ENCODE results near the gene BICD1.

BICD1 gene

GRCh38 chr12:32285489-32285888 lies 178.8 kb downstream of the BICD1 start:
- DNase-seq, result no peak

- no peak for DNase-seq
Observed at GRCh38 chr12:32290411-32290810, 183.8 kb downstream of the BICD1 start.

GRCh38 chr12:32292151-32292550 lies 185.5 kb downstream of the BICD1 start:
- no peak for DNase-seq

- no peak for DNase-seq
Observed at GRCh38 chr12:32293808-32294419, 187.3 kb downstream of the BICD1 start.

GRCh38 chr12:32296567-32296966 lies 189.9 kb downstream of the BICD1 start:
- DNase-seq, result no peak

- no peak for DNase-seq
Observed at GRCh38 chr12:32298917-32299316, 192.3 kb downstream of the BICD1 start.

- DNase-seq, result peak; percentile 17
Observed at GRCh38 chr12:32301216-32301615, 194.6 kb downstream of the BICD1 start.

- peak; percentile 41 for DNase-seq
Observed at GRCh38 chr12:32302218-32303173, 195.8 kb downstream of the BICD1 start.

- DNase-seq, result no peak
Observed at GRCh38 chr12:32303174-32303549, 196.5 kb downstream of the BICD1 start.

- DNase-seq, result no peak
Observed at GRCh38 chr12:32305163-32305562, 198.5 kb downstream of the BICD1 start.

GRCh38 chr12:32307326-32307725 lies 200.7 kb downstream of the BICD1 start:
- DNase-seq, result no peak

GRCh38 chr12:32309811-32310736 lies 203.4 kb downstream of the BICD1 start:
- DNase-seq, result no peak

- peak; percentile 62 for DNase-seq
Observed at GRCh38 chr12:32312049-32312670, 205.5 kb downstream of the BICD1 start.

GRCh38 chr12:32322354-32322753 lies 215.7 kb downstream of the BICD1 start:
- DNase-seq, result no peak

- peak; percentile 49 for DNase-seq
Observed at GRCh38 chr12:32331133-32331532, 224.5 kb downstream of the BICD1 start.

GRCh38 chr12:32332446-32332845 lies 225.8 kb downstream of the BICD1 start:
- no peak for DNase-seq

GRCh38 chr12:32334371-32334777 lies 227.7 kb downstream of the BICD1 start:
- DNase-seq, result no peak

GRCh38 chr12:32336261-32336660 lies 229.6 kb downstream of the BICD1 start:
- peak; percentile 14 for DNase-seq

GRCh38 chr12:32343496-32343895 lies 236.8 kb downstream of the BICD1 start:
- DNase-seq, result no peak

- DNase-seq, result no peak
Observed at GRCh38 chr12:32344047-32344446, 237.4 kb downstream of the BICD1 start.

- no peak for DNase-seq
Observed at GRCh38 chr12:32353540-32353939, 246.9 kb downstream of the BICD1 start.

GRCh38 chr12:32357601-32358249 lies 251.1 kb downstream of the BICD1 start:
- no peak for DNase-seq

Data from HCEC 1CT (cell line).